Smooth muscle cell of bladder (primary cell): Measurements from ENCODE around the gene AGXT2. TPM values are rescaled to one million over a fixed set of nuclear protein-coding genes. Genes with fewer than 3 reads are reported as not detected.

Source experiments
- total RNA-seq: library from RNA; depleted of rRNA; stranded (reverse); fragments of >200 nt; gene quantifications from 2 replicates; pipeline ENCODE4 v1.2.3, GENCODE V29; 2014

The AGXT2 gene
- total RNA-seq: not detected in 2 replicates

GRCh38 chr5:35047785-35048404 lies at the start of gene AGXT2:
Gene AGXT2, minus strand, starts transcription at chr5:35047949. Its CDS starts 57 bp downstream, at chr5:35047892.

Other genes starting within 250 kb of the AGXT2 start
- gene TTC23L, start 208.8 kb downstream of the AGXT2 start, total RNA-seq: 0.37 and 0.43 TPM in 2 replicates
- gene RAD1, start 132.4 kb downstream of the AGXT2 start, total RNA-seq: 62.4 and 64.1 TPM in 2 replicates
- 49.1 and 72.8 TPM in 2 replicates for gene BRIX1, start 132.2 kb downstream of the AGXT2 start, total RNA-seq
- gene DNAJC21, start 118.4 kb downstream of the AGXT2 start, total RNA-seq: 43.0 and 59.1 TPM in 2 replicates
- 0.14 and 0.18 TPM in 2 replicates for gene PRLR, start 182.5 kb upstream of the AGXT2 start, total RNA-seq